DMS53 (cell line): Measurements from ENCODE around the gene CCDC57.

Experiments used
- DNase-seq: peaks from one replicate; lab custom pipeline; 2025; lab: John Stamatoyannopoulos, UW

CCDC57 gene

DNA sequence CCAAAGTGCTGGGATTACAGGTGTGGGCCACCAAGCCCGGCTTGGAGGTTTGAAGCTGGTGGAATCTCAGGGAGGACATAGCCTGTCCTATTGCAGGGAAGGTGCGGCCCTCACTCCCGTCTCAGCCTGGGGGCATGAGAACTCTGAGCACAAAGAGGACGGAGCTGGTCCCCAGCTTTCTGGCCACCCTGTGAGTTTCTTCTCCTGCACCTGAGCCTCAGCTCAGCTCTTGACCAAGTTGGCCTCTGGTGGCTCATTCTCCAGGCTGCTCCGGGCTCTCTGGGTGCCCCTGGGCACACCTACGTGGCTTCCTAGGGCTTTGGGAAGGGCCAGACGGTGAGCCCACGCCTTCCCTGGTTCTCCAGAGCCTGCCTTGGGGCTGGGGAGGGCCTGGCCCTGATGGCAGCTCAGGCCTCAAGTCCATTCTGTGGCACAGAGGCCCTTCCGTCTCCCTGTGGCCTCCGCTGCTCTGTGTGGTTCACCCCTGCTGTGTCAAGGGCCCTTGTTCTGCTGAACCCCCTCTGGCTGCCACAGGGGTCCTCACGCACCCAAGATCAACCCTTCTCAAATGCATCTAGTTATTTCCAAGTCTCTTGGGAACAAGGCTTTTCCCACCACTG is 107.7 kb downstream of the CCDC57 start:
- DNase-seq = no peak

DNA sequence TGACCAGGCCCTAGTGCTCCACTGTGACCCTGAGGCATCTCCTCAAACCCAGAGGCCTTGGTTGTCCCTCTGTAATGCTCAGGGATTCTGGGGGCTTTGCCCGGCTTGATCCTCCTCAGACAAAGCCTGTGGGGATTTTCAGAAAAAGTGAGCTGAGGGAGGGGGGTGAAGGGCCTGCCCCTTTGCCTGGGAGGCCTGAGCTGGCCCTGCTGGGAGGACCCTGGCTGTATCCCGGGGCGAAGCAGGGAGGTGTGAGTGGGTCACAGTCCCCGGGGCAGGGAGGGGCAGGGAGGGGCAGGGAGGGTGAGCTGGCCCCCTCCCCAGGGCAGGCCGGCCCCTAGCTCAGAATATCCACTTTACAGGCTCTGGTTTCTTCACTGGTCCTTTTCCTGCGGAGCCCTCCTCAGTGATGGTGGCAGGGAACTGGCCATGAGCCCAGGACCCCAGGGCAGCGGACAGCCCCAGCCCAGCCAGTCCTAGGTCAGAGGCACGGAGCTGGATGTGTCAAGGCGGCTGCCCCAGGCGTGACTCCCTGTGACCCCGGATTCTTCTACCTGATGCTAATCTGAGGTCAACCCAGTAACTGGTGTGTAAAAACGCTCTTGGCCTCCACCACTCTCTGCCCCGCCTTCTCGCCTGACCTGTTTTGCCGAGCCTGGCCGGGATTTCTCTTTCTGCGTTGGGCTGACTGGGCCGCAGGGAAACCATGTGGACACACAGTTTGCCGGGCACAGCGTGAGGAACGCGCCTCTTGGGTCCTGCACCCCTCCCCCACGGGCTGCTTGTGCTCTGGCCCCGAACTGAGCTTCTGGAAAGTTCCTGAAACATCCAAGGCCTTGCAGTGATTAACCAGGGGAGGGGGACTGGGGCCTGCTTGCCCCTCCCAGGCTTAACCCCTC is 108.8 kb downstream of the CCDC57 start:
- peak; percentile 56 for DNase-seq

DNA sequence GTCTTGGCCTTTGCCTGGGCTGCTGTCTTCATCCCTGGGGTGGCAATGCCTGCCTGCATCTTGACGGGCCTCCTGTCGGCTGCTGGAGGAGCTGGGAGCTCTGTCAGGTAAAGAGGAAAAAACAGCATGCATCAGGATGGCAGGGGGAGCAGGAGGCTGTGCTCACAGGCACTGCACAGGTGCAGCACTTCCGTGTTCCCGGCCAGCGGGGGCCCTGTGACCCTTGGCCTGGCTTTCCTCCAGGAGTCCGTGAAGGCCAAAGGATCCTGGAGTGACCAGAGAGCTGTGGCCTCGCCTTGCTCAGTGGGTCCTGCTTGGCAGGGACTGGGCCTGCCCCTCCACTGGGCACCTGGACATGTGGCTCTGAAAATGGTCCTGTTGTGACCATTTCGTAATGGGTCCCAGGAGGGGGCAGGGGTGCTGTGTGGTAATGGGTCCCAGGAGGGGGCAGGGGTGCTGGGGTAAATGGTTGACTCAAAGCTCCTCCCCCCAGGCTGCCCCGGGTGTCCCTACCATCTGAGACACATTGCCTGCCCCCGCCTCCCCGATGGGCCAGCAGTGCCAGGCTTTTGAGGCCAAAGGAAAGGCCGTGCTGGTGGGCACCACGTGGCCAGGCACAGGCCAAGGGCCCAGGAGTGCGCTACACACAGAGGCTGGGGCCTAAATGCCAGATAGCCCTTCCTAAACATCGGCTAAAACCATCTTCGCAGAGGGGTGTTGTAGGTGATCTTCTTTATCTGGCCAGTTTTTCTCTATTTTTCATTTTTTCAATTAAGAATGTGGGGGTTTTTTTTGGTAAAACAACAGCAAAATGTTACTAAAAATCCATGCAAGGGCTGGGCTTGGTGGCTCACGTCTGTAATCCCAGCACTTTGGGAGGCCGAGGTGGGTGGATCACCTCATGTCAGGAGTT is 110.6 kb downstream of the CCDC57 start:
- no peak for DNase-seq

DNA sequence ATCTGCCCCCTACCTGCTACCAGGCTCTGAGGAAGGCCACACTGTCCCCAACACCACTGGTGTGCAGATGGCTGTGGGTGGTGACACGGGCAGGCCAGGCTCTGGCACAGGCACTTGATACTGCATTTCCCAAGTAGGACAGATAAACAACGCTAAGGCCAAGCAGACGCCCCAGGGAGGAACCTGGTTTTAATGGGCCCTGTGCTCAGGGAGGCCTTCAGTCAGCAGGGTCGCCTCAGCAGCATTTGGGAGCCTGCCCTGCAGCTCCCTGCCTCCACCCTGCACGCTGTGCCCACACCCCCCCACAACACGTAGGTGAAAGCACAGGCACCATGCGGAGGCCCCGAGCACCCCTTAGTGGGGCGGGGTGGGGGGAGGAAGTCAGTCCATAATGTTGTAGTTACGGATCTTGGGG is 111.3 kb downstream of the CCDC57 start:
- DNase-seq = no peak

DNA sequence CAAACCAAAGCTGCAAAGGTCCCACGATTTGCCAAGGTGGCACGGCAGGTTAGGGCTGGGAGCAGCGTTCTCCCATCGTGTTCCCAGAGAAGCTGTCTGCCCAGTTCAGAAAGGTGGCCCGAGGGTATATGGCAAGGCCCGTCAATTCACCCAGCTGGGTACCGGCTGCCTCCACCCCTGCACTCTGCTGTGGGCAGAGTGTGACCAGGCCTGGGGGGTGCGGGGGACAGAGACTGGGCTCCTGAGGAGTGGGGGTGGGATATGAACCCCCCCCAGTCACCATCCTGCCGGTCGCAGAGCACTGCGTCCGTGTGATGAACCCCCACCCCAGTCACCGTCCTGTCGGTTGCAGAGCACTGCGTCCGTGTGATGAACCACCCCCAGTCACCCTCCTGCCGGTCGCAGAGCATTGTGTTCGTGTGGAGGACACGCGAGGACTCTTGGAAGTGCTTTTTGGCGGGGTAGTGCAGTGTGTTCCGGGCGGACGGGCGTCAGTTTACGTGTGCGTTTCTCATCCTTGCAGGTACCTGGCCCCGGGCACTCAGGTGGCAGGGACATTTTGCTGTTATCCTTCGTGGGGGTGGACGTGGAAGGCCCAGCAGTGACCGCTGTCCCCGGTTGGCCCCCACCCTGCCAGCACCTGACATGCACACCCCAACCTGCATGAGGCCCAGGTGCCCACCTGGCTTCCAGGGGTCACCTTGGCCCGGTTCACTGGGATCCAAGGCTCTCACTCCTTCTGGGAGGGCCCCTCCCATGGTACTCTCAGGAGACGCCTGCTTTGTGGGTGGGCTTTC is 111.9 kb downstream of the CCDC57 start:
- no peak for DNase-seq

DNA sequence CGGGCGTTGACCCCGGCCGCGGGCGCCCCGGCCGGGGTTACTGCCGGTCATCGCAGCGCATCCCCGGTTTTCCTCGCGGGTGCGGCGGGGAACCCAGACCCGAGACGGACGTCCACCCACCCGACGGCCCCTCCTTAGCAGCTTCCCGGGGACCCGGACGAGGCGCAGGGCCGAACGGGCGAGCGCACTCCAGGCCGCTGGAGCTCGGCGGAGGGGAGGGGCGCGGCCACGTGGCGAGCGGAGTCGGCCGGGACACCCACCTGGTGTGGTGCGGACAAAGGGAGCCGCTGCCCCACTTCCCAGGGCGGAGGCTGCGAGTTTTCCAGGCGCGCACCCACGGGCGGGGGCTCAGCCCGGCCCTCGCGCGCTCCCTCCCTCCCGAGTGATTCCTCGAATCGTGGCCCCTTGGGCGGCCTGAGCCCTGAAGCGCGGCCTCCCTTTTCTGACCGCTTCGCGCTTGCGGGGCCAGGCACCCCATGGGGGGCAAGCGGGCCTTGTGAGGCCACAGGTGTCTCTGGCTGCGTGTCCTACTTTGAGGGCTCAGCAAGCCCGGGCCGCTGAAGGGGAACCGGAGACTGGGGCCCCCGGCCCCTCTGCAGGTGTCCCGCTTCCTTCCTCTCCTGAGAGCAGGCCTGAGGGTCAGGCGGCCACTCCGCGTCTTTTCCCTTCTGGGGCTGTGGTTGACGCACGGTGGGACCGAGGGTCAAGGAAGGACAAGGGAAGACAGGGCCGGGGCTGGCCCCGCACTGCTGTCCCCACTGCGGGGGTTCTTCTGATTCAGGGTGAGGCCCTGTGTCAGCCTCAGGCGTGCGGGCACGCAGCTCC is 113.5 kb downstream of the CCDC57 start:
- DNase-seq = peak; percentile 92

DNA sequence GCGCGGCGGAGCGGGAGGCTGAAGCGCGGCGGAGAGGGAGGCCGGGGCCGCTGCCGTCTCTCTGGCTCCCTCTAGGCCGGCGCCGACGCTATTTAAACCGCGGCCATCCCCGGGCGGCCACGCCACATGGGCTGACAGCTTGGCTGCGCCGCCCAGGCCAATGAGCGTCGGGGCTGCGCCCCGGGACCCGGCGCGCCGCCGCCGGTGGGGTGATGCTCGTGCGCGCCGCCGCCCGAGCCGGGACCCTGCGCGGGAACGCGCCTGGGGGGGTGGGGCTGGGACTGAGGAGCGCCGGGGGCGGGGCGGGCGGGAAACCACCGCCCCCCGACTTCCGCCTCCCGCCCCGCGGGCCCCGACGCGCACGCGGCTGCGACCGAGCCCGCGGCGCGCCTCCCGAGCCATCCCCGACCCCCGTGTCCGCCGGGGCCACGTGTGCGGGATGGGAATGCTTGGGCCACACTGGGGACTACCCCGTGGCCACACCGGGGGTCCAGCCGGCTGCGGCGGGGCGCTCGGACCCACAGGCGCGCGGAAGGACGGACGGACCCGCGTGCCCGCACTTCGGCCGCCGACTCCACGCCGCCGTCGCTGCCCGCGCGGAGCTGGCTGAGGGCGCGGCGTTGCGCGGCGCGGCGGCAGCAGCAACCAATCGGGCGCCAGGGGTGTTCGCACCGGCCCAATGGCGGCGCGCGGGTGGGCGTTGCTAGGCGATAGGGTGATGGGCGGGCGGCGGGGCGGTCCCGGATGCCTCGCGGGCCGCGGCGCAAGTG is 114.3 kb downstream of the CCDC57 start, which contains the start of gene FASN:
FASN (minus strand) TSS at position 68 of the 770 bp plus-strand sequence. CDS start 1,791 bp downstream, outside the sequence.
- peak; percentile 99 for DNase-seq

DNA sequence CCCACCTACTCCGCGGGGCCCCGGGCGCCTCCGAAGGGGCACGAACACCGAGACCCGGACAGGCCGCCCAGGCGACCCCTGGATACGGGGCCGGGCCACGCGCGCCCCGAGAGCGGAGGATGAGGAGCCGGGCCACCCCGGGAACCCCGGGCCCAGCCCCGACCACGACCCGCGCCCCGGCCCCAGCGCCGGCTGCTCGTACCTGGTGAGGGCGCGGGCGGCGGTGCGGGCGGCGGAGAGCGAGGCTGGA is 114.8 kb downstream of the CCDC57 start:
- DNase-seq = no peak

DNA sequence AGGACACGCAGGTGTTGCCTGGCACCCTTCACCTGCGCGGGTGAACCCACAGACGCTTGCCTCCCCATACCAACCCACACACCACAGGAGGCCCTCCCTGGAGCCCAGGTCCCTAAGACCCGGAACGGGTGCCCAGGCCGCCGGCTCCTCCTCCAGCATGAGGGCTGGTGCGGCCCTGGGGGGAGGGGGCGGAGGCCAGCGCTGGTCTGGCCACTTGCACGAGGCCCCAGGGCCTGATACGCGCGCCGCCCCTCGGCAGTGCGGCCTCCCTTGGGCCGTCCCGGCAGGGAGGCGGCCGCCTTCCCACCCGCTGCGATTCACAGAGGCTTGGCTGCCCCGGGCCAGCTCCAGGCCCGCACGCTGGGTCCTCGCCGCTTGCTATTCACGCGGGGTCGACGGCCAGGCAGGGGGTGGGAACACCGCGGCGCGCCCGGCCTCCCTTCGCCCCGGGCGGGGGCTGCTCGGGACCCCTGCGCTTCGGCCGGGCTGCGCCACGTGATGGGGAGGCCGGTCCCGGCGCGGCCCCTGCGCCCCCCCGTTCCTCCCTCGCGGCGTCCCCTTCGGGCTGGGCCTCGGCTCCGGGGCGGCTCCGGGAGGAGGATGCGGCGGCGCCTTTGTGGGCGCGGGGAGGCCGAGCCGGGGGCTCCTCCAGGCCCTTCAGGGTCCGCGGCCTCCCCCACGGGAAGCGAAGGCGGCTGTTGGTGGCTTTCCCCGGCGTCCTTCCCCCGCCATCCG is 115.3 kb downstream of the CCDC57 start:
- peak; percentile 84 for DNase-seq

DNA sequence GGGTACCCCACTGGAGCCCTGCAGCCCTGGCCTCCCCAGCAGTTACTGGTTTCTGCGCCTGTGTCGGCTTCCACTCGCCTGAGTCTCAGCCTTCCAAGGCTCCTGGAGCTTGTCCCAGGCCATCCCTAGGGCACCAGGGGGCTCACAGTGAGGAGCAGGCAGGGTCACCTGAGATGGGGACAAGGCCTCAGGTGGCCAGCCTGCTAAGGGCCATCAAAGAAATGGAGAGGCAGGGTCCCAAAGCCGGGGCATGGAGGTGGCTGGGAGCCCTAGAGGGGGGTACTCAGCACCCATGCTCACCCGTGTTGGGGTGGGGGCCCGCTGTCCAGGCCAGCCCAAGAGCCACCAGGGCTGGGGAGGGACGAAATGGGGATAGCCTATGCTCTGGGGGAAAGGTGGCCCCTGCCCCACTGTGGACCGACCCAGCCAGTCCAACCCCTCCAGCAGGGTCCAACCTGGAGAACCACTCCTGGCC is 115.9 kb downstream of the CCDC57 start:
- no peak for DNase-seq

DNA sequence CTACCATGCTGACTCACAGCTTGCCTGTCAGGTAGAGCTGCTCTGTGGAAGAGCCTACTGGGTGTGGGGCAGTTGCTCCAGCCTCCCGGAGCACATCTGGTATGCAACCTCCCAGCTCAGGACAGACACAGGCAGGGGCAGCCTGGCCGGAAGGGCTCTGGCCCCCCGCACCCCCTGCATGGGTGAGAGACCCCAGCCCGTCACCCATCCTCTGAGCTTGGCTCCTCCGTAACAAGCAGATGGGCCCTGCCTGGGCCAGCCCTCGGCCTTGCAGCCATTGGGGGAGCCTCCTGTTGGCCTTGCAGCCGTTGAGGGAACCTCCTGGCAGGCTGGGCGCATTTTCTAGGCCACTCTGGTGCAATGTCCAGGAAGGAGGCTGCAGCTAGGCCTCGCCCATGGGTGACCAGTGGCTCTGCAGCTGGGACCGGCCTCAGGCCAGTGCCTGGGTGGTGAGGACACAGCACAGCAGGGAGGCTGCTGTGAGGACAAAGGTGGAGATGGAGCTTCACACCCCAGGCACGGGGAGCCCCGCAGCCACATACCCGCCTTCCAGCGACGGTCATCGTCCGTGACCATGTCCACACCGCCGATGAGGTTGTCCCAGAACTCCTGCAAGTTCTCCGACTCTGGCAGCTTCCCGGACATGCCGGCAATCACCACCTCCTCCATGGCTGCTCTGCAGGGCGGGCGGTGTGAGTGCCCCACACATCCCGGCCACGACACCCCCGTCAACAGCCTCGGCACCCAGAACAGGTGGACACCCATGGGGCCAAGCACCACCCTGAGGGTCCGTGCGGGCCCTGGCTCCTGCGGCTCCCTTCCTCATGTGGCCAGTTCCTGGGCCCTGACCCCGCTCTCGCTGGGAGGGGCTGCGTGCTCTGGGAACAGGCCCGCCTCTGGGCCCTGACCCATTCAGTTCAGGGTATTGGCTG is 116.6 kb downstream of the CCDC57 start:
- DNase-seq = no peak

DNA sequence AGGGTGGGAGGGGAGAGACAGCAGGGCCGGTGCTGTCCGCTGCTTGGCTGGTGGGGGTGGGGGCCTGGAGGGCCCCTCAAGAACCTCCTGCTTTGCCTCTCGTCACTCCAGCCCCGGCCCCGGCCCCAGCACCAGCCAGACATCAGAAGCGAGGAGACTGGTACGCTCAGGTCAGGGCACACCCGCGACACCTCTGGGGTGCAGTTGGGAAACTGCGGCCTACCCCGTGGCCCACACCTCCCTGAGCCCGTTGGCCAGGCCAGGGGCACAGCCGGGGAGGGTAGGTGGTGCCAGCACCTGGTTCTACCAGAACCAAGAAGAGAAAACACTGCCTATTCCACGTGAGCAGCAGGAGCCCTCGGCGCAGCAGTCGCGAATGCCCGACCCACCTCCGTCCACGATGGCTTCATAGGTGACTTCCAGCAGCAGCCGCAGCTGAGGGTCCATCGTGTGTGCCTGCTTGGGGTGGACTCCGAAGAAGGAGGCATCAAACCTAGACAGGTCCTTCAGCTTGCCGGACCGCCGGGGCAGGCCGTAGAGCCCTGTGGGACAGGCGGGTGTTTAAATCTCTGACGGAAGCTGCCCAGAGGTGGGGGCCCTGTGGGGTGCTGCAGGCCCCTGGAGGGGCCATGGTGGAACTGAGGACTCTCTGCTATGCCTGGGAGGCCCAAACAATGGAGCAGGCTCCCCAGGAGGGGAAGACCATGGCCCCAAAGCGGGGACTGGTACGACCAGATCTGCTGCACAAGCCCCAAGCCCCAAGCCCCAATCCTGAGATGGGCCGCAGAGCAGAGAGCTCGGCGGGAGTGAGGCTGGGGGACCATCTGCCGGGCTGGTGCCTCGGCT is 117.5 kb downstream of the CCDC57 start:
- DNase-seq = no peak

DNA sequence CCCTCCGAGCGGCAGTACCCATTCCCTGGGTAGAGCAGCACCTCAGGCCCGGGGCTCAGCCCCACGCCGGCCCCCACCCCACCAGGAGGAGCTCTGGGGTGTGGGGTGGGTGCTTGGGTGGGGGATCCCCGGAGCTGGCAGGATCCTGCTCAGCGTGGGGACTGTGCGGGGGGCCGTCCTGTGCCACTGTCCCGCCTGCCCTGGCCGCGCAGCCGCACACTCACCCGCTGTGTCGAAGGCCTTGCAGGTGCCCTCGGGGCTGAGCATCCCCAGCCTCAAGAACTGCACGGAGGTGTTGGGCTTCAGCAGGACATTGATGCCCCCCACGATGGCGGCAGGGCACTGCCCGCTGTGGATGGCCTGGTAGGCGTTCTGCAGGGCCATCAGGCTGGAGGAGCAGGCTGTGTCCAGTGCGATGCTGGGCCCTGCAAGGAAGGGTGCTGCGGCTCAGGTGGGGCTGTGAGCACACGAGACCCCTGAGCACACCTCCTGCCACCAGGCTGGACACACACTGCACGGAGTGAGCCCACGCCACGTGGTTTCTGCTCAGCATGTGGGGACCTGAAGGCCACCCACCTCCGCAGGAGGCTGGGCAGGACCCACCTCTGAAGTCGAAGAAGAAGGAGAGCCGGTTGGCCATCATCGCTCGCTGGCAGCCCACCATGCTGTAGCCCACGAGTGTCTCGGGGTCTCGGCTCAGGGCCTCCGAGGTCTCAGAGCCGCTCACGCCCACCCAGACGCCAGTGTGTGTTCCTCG is 119.5 kb downstream of the CCDC57 start:
- no peak for DNase-seq

DNA sequence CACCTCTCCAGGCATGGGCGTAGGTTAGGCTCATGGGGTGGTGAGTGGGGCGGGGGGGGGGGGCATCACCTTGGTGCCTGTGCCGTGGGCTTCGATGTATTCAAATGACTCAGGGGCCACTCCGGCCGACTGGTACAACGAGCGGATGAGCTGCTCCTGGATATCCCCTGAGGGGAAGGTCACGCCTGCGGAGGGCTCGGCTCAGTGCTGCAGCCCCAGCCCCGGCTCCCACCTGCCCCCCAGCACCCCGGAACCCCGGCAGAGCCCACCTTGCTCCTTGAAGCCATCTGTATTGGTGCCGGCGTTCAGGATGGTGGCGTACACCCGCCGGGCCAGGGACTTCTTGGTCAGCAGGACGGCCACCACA is 120.0 kb downstream of the CCDC57 start:
- no peak for DNase-seq

DNA sequence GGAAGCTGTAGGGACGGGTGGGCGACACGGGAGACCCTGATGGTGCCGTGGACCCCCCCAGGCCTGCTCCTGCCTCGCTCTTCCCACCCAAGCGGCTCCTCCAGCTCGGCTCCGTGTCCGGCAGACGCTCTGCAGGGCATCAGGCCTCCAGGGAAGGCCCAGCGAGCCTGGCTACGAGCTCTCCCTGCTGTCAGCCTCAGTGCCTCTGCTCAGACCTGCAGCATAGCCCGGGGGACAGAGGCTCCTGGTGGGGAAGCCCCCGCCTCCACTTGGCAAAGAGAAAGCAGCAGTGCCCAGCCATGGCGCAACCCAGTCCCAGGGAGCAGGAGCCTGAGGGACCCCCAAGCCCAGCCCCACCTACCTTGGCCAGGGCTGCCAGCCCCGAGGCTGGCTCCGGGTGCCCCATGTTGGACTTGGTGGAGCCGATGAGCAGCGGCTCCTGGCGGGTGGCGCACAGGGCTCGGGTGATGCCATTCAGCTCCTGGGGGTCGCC is 120.5 kb downstream of the CCDC57 start:
- DNase-seq = no peak
